AG04450 (cell line): ENCODE results near the gene APOO. TPM values are rescaled to one million over a fixed set of nuclear protein-coding genes. Genes with fewer than 3 reads are reported as not detected.
A peak's percentile ranks its signal among the peaks of the same experiment; 100 is the strongest.

Source experiments
- CTCF ChIA-PET: fragments of 300-600, 350-600 bp; formaldehyde crosslinking; extraction: SDS; loops from one replicate; lab custom pipeline; 2022; ENCODE audit warnings: antibody characterized with exemption, inconsistent platforms; lab: Charles Lee
- POLR2A ChIA-PET: fragments of 350-600 bp; formaldehyde crosslinking; extraction: SDS; loops from one replicate; lab custom pipeline; 2021; ENCODE audit warnings: antibody characterized with exemption, inconsistent platforms; lab: Yijun Ruan, JAX
- DNase-seq: peaks from one replicate; pipeline ENCODE4 v3.0.0-alpha.2; 2011; ENCODE audit warnings: low read depth, low spot score
- H3K27ac ChIP-seq: one replicate; pipeline ENCODE4 v1.5.1; 2012; ENCODE audit warnings: low read depth, low read length, control low read depth
- H3K27me3 ChIP-seq: one replicate; pipeline ENCODE4 v1.6.0; 2012; ENCODE audit warnings: low read length; ENCODE audit not compliant: control insufficient read depth, insufficient read depth
- H3K4me3 ChIP-seq: 2 replicates; pipeline ENCODE4 v1.5.1; 2011; ENCODE audit warnings: mild to moderate bottlenecking, low read depth, low read length, control low read depth
- H3K9me3 ChIP-seq: 2 replicates; pipeline ENCODE4 v1.5.1; 2012; ENCODE audit warnings: low read length; ENCODE audit not compliant: control insufficient read depth, insufficient read depth
- CTCF ChIP-seq: IDR thresholded peaks from 2 replicates; pipeline ENCODE4 v1.5.1; 2011; ENCODE audit warnings: low read depth, low read length, control low read depth, inconsistent platforms
- polyA plus RNA-seq: library from polyadenylated mRNA; depleted of rRNA; stranded (reverse); fragments of >200 nt; gene quantifications from 2 replicates; pipeline ENCODE4 v1.2.3, GENCODE V29; 2011

Gene APOO
- polyA plus RNA-seq, 1 experiment = 16.3 TPM

DNA sequence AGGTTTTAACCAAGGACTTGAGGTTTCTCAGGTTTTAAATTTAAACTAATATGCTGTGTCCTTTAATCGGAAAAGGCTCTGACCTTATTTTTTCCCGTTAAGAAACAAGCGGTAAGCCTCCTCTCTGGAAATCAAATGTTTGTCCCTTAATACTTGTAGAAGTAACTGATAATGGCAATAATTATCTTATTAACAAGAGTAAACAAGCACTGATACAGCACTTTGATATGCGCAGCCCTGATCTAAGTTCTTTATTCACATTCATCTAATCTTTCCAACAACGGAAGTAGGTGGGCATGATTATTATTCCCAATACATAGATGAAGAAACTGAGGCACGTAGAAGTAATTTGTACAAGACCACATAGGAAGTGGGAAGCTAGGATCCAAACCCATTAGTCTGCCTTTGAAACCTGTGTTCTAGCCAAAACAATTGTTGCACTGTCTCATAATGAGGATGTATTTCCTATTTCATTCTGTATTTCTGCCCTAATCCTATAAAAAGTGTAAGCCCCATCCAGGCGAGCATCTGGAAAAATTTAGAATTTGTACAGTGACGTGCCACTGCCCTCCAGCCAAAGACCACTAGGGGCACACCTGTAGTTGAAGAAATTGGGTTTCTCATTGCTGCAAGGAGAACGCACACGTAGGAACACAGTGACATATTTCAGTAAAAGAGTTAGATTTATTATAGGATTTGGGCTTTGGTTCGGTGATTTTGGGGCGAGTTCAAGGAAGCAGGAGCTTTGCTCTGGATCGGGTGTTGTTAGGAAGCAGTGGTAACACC is 674 bp upstream of the APOO start:
- Histone ChIP-seq H3K27ac (peak overlapping the region; percentile 52), H3K9me3 (no peaks in the 10 kb centered on the region; the same call in 1 of the 2 replicates), H3K27me3 (no peaks in the 10 kb centered on the region), H3K4me3 (peak overlapping the region; percentile 41)
- DNase-seq = no peak
- ChIA-PET CTCF (interaction anchor here (0.7 to 3.1 kb wide), 7 partner anchors 16 to 334 kb away, joined by 3 to 15 read pairs (median 4); partner anchors contain the start of gene EIF2S3), POLR2A (interaction anchor here (0.7 to 2.4 kb wide), 2 partner anchors 125 to 145 kb away, joined by 3 to 6 read pairs; partner anchors contain the start of gene SAT1)
- TF ChIP-seq CTCF = peak; percentile 39; the same call in 1 of the 2 replicates

- H3K27me3 ChIP-seq = no peaks in the 10 kb centered on the region
- no peak for TF ChIP-seq CTCF
- ChIA-PET POLR2A (interaction anchor here (1.0 to 2.4 kb wide), 3 partner anchors 123 to 126 kb away, joined by 4 to 6 read pairs (median 5); partner anchors contain the start of gene SAT1), CTCF (interaction anchor here (0.7 to 3.1 kb wide), 5 partner anchors 124 to 335 kb away, joined by 4 to 15 read pairs (median 5); partner anchors contain the start of genes EIF2S3 and SAT1)
- H3K27ac ChIP-seq = no peak overlapping the region
- H3K9me3 ChIP-seq = no peaks in the 10 kb centered on the region; the same call in 1 of the 2 replicates
- no peak for DNase-seq
- H3K4me3 ChIP-seq = peak overlapping the region; percentile 68
These were observed 634 bp downstream of the APOO start for GRCh38 chrX:23907111-23907497.

DNA sequence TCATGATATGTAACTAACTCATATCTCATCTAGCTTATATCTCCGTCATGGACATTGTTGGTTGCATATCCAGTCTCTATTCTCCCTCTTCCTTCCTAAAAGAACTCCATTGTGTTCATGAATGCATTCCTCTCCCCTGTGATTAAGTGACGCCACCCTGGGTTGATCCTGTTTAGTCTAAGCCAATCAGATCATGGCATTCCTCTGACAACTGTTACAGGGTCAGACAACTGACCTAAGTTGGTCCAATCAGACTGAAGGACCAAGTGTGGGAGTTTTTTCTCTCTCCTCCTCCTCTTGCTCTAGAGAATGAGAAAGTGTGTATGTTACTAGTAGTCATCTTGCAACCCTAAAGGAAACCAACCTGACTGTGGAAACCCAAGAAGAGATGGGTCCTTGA is 3.6 kb downstream of the APOO start:
- no peaks in the 10 kb centered on the region for H3K27me3 ChIP-seq
- H3K4me3 ChIP-seq = no peak overlapping the region
- DNase-seq = no peak
- POLR2A ChIA-PET = interaction anchor here (1.0 kb wide), 1 partner anchor 121 kb away, joined by 3 read pairs; the partner anchor contains the start of gene SAT1
- H3K27ac ChIP-seq = no peak overlapping the region
- no peaks in the 10 kb centered on the region; the same call in 1 of the 2 replicates for H3K9me3 ChIP-seq
- CTCF ChIA-PET = interaction anchor here (0.6 to 4.4 kb wide), 3 partner anchors 210 to 604 kb away, joined by 3 to 102 read pairs (median 9); no protein-coding TSS in a partner anchor
- TF ChIP-seq CTCF = no peak

DNA sequence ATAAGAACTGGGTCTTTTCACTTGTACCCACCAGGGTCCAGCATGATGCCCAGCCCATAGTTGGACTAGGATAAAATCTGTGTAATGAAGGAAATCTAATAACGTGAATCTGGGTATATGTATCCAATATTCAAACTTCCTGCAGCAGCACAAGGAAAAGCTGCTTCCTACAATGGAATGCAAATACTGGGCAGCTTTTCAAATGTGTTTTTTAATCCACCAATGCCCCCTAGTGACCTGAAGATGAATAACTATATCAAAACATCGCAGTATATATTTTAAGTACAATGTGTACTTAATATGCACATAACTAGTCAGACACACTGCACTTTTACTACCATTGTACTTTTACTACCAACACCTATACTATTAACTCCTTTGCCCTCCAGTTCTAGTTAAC is 5.3 kb downstream of the APOO start:
- no peaks in the 10 kb centered on the region; the same call in 1 of the 2 replicates for H3K9me3 ChIP-seq
- peak; percentile 51 for TF ChIP-seq CTCF
- DNase-seq = no peak
- H3K4me3 ChIP-seq = no peak overlapping the region
- no peak overlapping the region for H3K27ac ChIP-seq
- H3K27me3 ChIP-seq = no peaks in the 10 kb centered on the region
- ChIA-PET CTCF (interaction anchor here (0.5 to 4.4 kb wide), 36 partner anchors 10 to 1918 kb away, joined by 3 to 102 read pairs (median 6); partner anchors contain the start of genes ACOT9, EIF2S3, KLHL15 and SAT1), POLR2A (interaction anchor here (0.8 to 3.1 kb wide), 5 partner anchors 119 to 161 kb away, joined by 3 to 60 read pairs (median 4); partner anchors contain the start of genes ACOT9, EIF2S3 and SAT1)
